ENCODE measurements around the gene VANGL1.

- no peak for TF ChIP-seq POLR2A (IDR thresholded peaks at IDR 0.05; ENCODE audit: low read depth, low read length)
- no peak for TF ChIP-seq POLR2AphosphoS5 (IDR thresholded peaks at IDR 0.05; ENCODE audit: low read depth, low read length)
- no peak for TF ChIP-seq POU2F2 (IDR thresholded peaks at IDR 0.05; ENCODE audit: low read depth, low read length)
- TF ChIP-seq PAX5 (IDR thresholded peaks at IDR 0.05; ENCODE audit: insufficient read depth, low read length, severe bottlenecking), result no peak
- TF ChIP-seq TAF1 (IDR thresholded peaks at IDR 0.05; ENCODE audit: low read depth, low read length), result no peak
Measured at GRCh38 chr1:115679141-115679611, 37.4 kb downstream of the VANGL1 start.

Measured in GM12891 (cell line).